HTR-8/SVneo (cell line): ENCODE results near the gene RFX4.

Experiments used
- DNase-seq: peaks from one replicate; pipeline ENCODE4 v3.0.0; 2011; ENCODE audit warnings: low spot score, mixed read lengths; ENCODE audit not compliant: insufficient read length
- FAIRE-seq: peaks from 2 replicates; lab custom pipeline; 2011; peaks lifted over from hg19 to GRCh38; lab: Jason Lieb, UNC

The RFX4 gene

GRCh38 chr12:106645074-106645421 is 62.2 kb downstream of the RFX4 start:
- DNase-seq (no peak), FAIRE-seq (no peak)

- FAIRE-seq (no peak), DNase-seq (no peak)
Observed at GRCh38 chr12:106645465-106646330, 62.9 kb downstream of the RFX4 start.

GRCh38 chr12:106646472-106646871 is 63.7 kb downstream of the RFX4 start:
- FAIRE-seq (no peak), DNase-seq (no peak)

GRCh38 chr12:106647793-106648514 is 65.2 kb downstream of the RFX4 start:
- DNase-seq, result no peak
- FAIRE-seq, result no peak

GRCh38 chr12:106648736-106649135 is 65.9 kb downstream of the RFX4 start:
- FAIRE-seq (no peak), DNase-seq (no peak)

- no peak for FAIRE-seq
- no peak for DNase-seq
Observed at GRCh38 chr12:106651552-106651951, 68.7 kb downstream of the RFX4 start.

GRCh38 chr12:106652510-106653015 is 69.8 kb downstream of the RFX4 start:
- no peak for DNase-seq
- FAIRE-seq, result no peak

GRCh38 chr12:106655577-106655976 is 72.8 kb downstream of the RFX4 start:
- FAIRE-seq, result no peak
- DNase-seq, result no peak

GRCh38 chr12:106657488-106657887 is 74.7 kb downstream of the RFX4 start:
- no peak for FAIRE-seq

GRCh38 chr12:106663385-106663784 is 80.6 kb downstream of the RFX4 start:
- DNase-seq, result no peak
- FAIRE-seq, result no peak

More at GRCh38 chr12:106657488-106657887, 74.7 kb downstream of the RFX4 start:
- no peak for DNase-seq

- no peak for FAIRE-seq
- DNase-seq, result no peak
Observed at GRCh38 chr12:106669216-106669615, 86.4 kb downstream of the RFX4 start.

GRCh38 chr12:106670131-106670530 is 87.3 kb downstream of the RFX4 start:
- FAIRE-seq (no peak), DNase-seq (no peak)

GRCh38 chr12:106671840-106672239 is 89.0 kb downstream of the RFX4 start:
- FAIRE-seq (no peak), DNase-seq (no peak)

- FAIRE-seq, result no peak
- DNase-seq, result no peak
Observed at GRCh38 chr12:106672314-106673025, 89.7 kb downstream of the RFX4 start.

- FAIRE-seq (no peak), DNase-seq (no peak)
Observed at GRCh38 chr12:106673141-106673540, 90.3 kb downstream of the RFX4 start.

- FAIRE-seq, result no peak
- DNase-seq, result no peak
Observed at GRCh38 chr12:106675651-106676435, 93.0 kb downstream of the RFX4 start.

- FAIRE-seq (no peak), DNase-seq (no peak)
Observed at GRCh38 chr12:106679574-106679973, 96.8 kb downstream of the RFX4 start.

GRCh38 chr12:106680280-106680679 is 97.5 kb downstream of the RFX4 start:
- FAIRE-seq (no peak), DNase-seq (no peak)

GRCh38 chr12:106681210-106681609 is 98.4 kb downstream of the RFX4 start:
- FAIRE-seq, result no peak
- no peak for DNase-seq
